Measurements from ENCODE around the gene PRPF6. TPM values are rescaled to one million over a fixed set of nuclear protein-coding genes. Genes with fewer than 3 reads are reported as not detected.
A peak's percentile ranks its signal among the peaks of the same experiment; 100 is the strongest.

PRPF6 gene
- total and polyA plus RNA-seq, 2 donors (not counting 1 experiment from before 2014, with no cell fraction given), result 31.7 to 82.9 TPM

DNA sequence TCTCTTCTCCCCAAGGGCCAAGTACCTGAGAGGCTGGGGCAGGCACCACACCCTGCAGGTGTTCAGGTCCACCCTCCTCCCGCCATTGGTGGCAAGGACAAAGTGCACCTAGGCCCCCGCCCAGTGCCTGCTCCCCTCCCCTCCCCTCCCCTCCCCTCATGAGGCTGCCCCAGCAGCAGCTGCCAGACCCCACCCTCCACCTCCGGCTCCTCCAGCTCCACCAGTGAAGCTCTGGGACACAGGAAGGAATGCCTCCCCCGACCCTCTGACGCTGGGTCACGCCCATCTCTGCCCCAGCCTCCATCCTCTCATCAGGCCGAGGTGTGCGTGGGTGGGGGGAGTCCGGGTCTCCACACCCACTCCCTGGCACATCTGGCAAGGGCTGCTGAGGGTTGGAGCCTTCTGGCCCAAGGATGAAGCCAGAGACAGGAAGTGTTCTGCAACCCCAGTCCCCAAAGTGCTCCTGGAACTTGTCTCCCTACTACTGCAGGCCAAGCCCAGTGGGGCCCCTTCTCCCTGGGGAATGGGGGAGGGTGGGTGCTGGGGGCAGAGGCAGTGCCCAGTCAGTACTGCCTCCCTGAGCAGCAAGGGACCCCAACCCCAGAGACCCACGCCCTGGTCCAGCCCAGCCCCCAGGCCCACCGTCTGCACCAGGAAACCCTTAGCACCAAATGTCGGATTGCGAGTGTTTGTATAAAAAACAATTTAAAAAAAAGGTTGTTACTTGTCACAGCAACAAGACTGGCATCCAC is 23.1 kb upstream of the PRPF6 start:
- H4K20me1 ChIP-seq (ENCODE audit: control insufficient read depth, insufficient read depth, low read length, poor library complexity, severe bottlenecking), result peaks cover 30% of the 10 kb centered on the region
- H3K27me3 ChIP-seq (replicated peaks in 1 of 4; ENCODE audit: control extremely low read depth in 1 of 4, control insufficient read depth in 3 of 4, insufficient read depth in 4 of 4, low read length in 3 of 4), result no peaks in the 10 kb centered on the region
- ATAC-seq (ENCODE audit: low read depth) (no peak), DNase-seq (no peak)
- H3K36me3 ChIP-seq (replicated peaks in 1 of 2; ENCODE audit: control extremely low read depth in 1 of 2, control insufficient read depth in 1 of 2, extremely low read depth in 1 of 2, insufficient read depth in 2 of 2, low read length in 1 of 2), result peaks cover 0 to 4% of the 10 kb centered on the region in 2 experiments
- Mint-ChIP-seq H3K27ac (peak overlapping the region; percentile 81), H3K4me1 (peaks cover 25% of the 10 kb centered on the region), H3K4me3 (no peak overlapping the region), H3K9me3 (ENCODE audit: insufficient read depth) (no peaks in the 10 kb centered on the region), H3K27me3 (no peaks in the 10 kb centered on the region)
- ChIA-PET POLR2A (interaction anchor here (1.0 to 2.0 kb wide), 2 partner anchors 16 to 93 kb away, joined by 3 to 9 read pairs; partner anchors contain the start of gene TPD52L2), CTCF (interaction anchor here (2.1 to 3.8 kb wide), 2 partner anchors 16 to 23 kb away, joined by 7 to 15 read pairs; no protein-coding TSS in a partner anchor)
- peaks cover 33% of the 10 kb centered on the region for H3K79me2 ChIP-seq (ENCODE audit: control insufficient read depth, insufficient read depth, low read length)
- WGBS (ENCODE audit: insufficient coverage), result 77% methylated on average over 7 of the region's 13 CpGs
- H2AFZ ChIP-seq (ENCODE audit: insufficient read depth, low read depth, low read length, poor library complexity, severe bottlenecking), result peak overlapping the region; percentile 74
- H3K27ac ChIP-seq (ENCODE audit: low read length in 2 of 2), result peak overlapping the region in 1 of 2 donors; percentile 48
- intact Hi-C loops (cut with micrococcal nuclease), result loop anchor here (2.0 to 5.0 kb wide), 3 partner anchors 119 to 437 kb away; partner anchors contain the start of genes PPDPF, PTK6 and RGS19
- peak overlapping the region in 1 of 5 experiments; percentile 66 for H3K4me3 ChIP-seq (ENCODE audit: control extremely low read depth in 1 of 5, extremely low read depth in 1 of 5, insufficient read depth in 1 of 5, low read depth in 2 of 5, low read length in 4 of 5)
- TF ChIP-seq CTCF (IDR thresholded peaks at IDR 0.05), result no peak
- TF ChIP-seq EZH2 (IDR thresholded peaks at IDR 0.05; ENCODE audit: borderline replicate concordance, insufficient read depth, low read depth, low read length, poor library complexity, severe bottlenecking), result no peak
- H3K9me3 ChIP-seq (ENCODE audit: control extremely low read depth in 1 of 3, control insufficient read depth in 2 of 3, insufficient read depth in 1 of 3, low read length in 2 of 3), result no peaks in the 10 kb centered on the region
- H3K4me1 ChIP-seq (ENCODE audit: control insufficient read depth in 2 of 2, insufficient read depth in 2 of 2, low read length in 2 of 2), result peaks cover 26 to 30% of the 10 kb centered on the region in 2 donors
- H3K9ac ChIP-seq (ENCODE audit: low read length), result no peak overlapping the region
- H3K4me2 ChIP-seq (replicated peaks; ENCODE audit: low read depth, low read length, poor library complexity, severe bottlenecking), result peak overlapping the region; percentile 92

GRCh38 chr20:63958471-63958870 is 22.5 kb upstream of the PRPF6 start:
- Histone ChIP-seq H3K79me2 (ENCODE audit: control insufficient read depth, insufficient read depth, low read length) (peaks cover 28% of the 10 kb centered on the region), H3K27me3 (replicated peaks in 1 of 4; ENCODE audit: control extremely low read depth in 1 of 4, control insufficient read depth in 3 of 4, insufficient read depth in 4 of 4, low read length in 3 of 4) (no peaks in the 10 kb centered on the region), H3K4me3 (ENCODE audit: control extremely low read depth in 1 of 5, extremely low read depth in 1 of 5, insufficient read depth in 1 of 5, low read depth in 2 of 5, low read length in 4 of 5) (no peak overlapping the region), H3K9me3 (ENCODE audit: control extremely low read depth in 1 of 3, control insufficient read depth in 2 of 3, insufficient read depth in 1 of 3, low read length in 2 of 3) (peaks cover 0 to 2% (median 0%) of the 10 kb centered on the region in 3 donors), H3K36me3 (replicated peaks in 1 of 2; ENCODE audit: control extremely low read depth in 1 of 2, control insufficient read depth in 1 of 2, extremely low read depth in 1 of 2, insufficient read depth in 2 of 2, low read length in 1 of 2) (peaks cover 0 to 8% of the 10 kb centered on the region in 2 experiments), H4K20me1 (ENCODE audit: control insufficient read depth, insufficient read depth, low read length, poor library complexity, severe bottlenecking) (peaks cover 27% of the 10 kb centered on the region), H3K4me2 (replicated peaks; ENCODE audit: low read depth, low read length, poor library complexity, severe bottlenecking) (no peak overlapping the region), H3K4me1 (ENCODE audit: control insufficient read depth in 2 of 2, insufficient read depth in 2 of 2, low read length in 2 of 2) (peaks cover 26 to 30% of the 10 kb centered on the region in 2 donors), H2AFZ (ENCODE audit: insufficient read depth, low read depth, low read length, poor library complexity, severe bottlenecking) (no peak overlapping the region), H3K27ac (ENCODE audit: low read length in 2 of 2) (no peak overlapping the region), H3K9ac (ENCODE audit: low read length) (no peak overlapping the region)
- H3K27me3 Mint-ChIP-seq, result no peaks in the 10 kb centered on the region
- CTCF ChIA-PET, result interaction anchor here (3.8 kb wide), 1 partner anchor 15 kb away, joined by 15 read pairs; no protein-coding TSS in a partner anchor
- no peak for TF ChIP-seq CTCF (IDR thresholded peaks at IDR 0.05)
- TF ChIP-seq EZH2 (IDR thresholded peaks at IDR 0.05; ENCODE audit: borderline replicate concordance, insufficient read depth, low read depth, low read length, poor library complexity, severe bottlenecking), result no peak
- H3K4me1 Mint-ChIP-seq, result peaks cover 25% of the 10 kb centered on the region
- intact Hi-C loops (cut with micrococcal nuclease), result loop anchor here (5.0 kb wide), 2 partner anchors 119 to 421 kb away; partner anchors contain the start of genes PTK6 and RGS19
- ATAC-seq (ENCODE audit: low read depth) (no peak), DNase-seq (no peak)
- 86% methylated on average over 4 of the region's 4 CpGs for WGBS (ENCODE audit: insufficient coverage)
- POLR2A ChIA-PET, result no interaction called here
- H3K4me3 Mint-ChIP-seq, result peak overlapping the region; percentile 44
- no peaks in the 10 kb centered on the region for H3K9me3 Mint-ChIP-seq (ENCODE audit: insufficient read depth)
- peak overlapping the region; percentile 65 for H3K27ac Mint-ChIP-seq
